A549 (cell line): ENCODE measurements around the gene SH3RF3. TPM values are rescaled to one million over a fixed set of nuclear protein-coding genes. Genes with fewer than 3 reads are reported as not detected.

Experiments
- ATAC-seq, 2 experiments: fragments of 200-7000 bp in 1 of 2; fragments of >200 bp in 1 of 2; cut with Nextera tagmentation in 1 of 2; cut with Tn5 transposase in 1 of 2; 3 replicates each; pipeline versions ENCODE4 v1.8.0 to v1.9.1; 2018 to 2020; ENCODE audit warnings: mild to moderate bottlenecking in 1 of 2, moderate library complexity in 1 of 2
- CTCF ChIA-PET: fragments of 300-600 bp; sonication (Branson Sonifier 250); formaldehyde crosslinking; extraction: SDS; loops from one replicate; lab custom pipeline; 2021; ENCODE audit warnings: antibody characterized with exemption, inconsistent platforms; lab: Yijun Ruan, JAX
- POLR2A ChIA-PET: fragments of 350-600 bp; formaldehyde crosslinking; extraction: SDS; loops from one replicate; lab custom pipeline; 2021; ENCODE audit warnings: antibody characterized with exemption, inconsistent platforms; lab: Yijun Ruan, JAX
- DNase-seq, 2 experiments: peaks; one replicate each; pipeline versions ENCODE4 v3.0.0 to v3.0.0-alpha.2; 2011 to 2016; ENCODE audit warnings: low read depth in 1 of 2, low spot score in 1 of 2
- FAIRE-seq: peaks from 2 replicates; lab custom pipeline; 2011; peaks lifted over from hg19 to GRCh38; lab: Jason Lieb, UNC
- H3K27ac ChIP-seq, 2 experiments: fragments of >200 bp; sonication (Bioruptor Twin); formaldehyde crosslinking; 3 replicates each; pipeline ENCODE4 v1.5.1; 2016 to 2017
- H3K4me1 ChIP-seq: fragments of >200 bp; sonication (Bioruptor Twin); formaldehyde crosslinking; 3 replicates; pipeline ENCODE4 v1.6.1; 2016
- H3K4me2 ChIP-seq: fragments of >200 bp; sonication (Bioruptor Twin); formaldehyde crosslinking; 3 replicates; pipeline ENCODE4 v1.6.1; 2016
- H3K4me3 ChIP-seq: fragments of >200 bp; sonication (Bioruptor Twin); formaldehyde crosslinking; 3 replicates; pipeline ENCODE4 v1.5.1; 2016
- H3K9me3 ChIP-seq: fragments of >200 bp; sonication (Bioruptor Twin); formaldehyde crosslinking; 3 replicates; pipeline ENCODE4 v1.6.1; 2016
- BHLHE40 ChIP-seq: IDR thresholded peaks from 2 replicates; pipeline ENCODE4 v1.6.1; 2012; ENCODE audit warnings: low read depth, low read length, inconsistent platforms
- CBX8 ChIP-seq: fragments of 200-600 bp; sonication (generic); IDR thresholded peaks from 2 replicates; pipeline ENCODE4 v1.6.1; 2016
- CHD2 ChIP-seq: fragments of 150-350 bp; IDR thresholded peaks from 2 replicates; pipeline ENCODE4 v1.6.1; 2014; ENCODE audit warnings: low read length; ENCODE audit not compliant: partially characterized antibody
- CHD4 ChIP-seq: fragments of 200-600 bp; sonication (generic); IDR thresholded peaks from 2 replicates; pipeline ENCODE4 v1.6.1; 2016; ENCODE audit warnings: antibody characterized with exemption, mild to moderate bottlenecking, borderline replicate concordance
- E2F6 ChIP-seq: IDR thresholded peaks from 2 replicates; pipeline ENCODE4 v1.6.1; 2012; ENCODE audit warnings: low read depth, borderline replicate concordance
- EP300 ChIP-seq, 2 experiments: fragments of >200 bp; sonication (Bioruptor Twin); formaldehyde crosslinking; IDR thresholded peaks; 2 replicates in 1 of 2; 3 replicates in 1 of 2; pipeline ENCODE4 v1.6.1; 2016 to 2017
- FOSL2 ChIP-seq, 2 experiments: fragments of 450-650 bp in 1 of 2; fragments of >200 bp in 1 of 2; sonication (Bioruptor Twin) in 1 of 2; formaldehyde crosslinking; IDR thresholded peaks; 2 replicates each; pipeline versions ENCODE4 v1.5.0 to v1.6.1; 2016 to 2020; ENCODE audit warnings: mild to moderate bottlenecking in 1 of 2, moderate library complexity in 1 of 2
- FOXS1 ChIP-seq: fragments of 250-450 bp; sonication (Bioruptor Pico); IDR thresholded peaks from 2 replicates; pipeline ENCODE4 v1.5.0; 2020; ENCODE audit warnings: mild to moderate bottlenecking, moderate library complexity
- GATA3 ChIP-seq: IDR thresholded peaks from 2 replicates; pipeline ENCODE4 v1.6.1; 2012; ENCODE audit warnings: borderline replicate concordance
- HES2 ChIP-seq: fragments of >200 bp; sonication (Bioruptor Twin); formaldehyde crosslinking; IDR thresholded peaks from 2 replicates; pipeline ENCODE4 v1.6.1; 2016
- HEYL ChIP-seq: fragments of 250-450 bp; sonication (Bioruptor Pico); IDR thresholded peaks from 2 replicates; pipeline ENCODE4 v1.8.0; 2021; ENCODE audit warnings: mild to moderate bottlenecking, moderate library complexity
- HOXB13 ChIP-seq: fragments of 250-450 bp; sonication (Bioruptor Pico); IDR thresholded peaks from 2 replicates; pipeline ENCODE4 v1.5.0; 2020; ENCODE audit warnings: low read depth, mild to moderate bottlenecking, moderate library complexity
- JUN ChIP-seq, 2 experiments: fragments of >200 bp; sonication (Bioruptor Twin); formaldehyde crosslinking; IDR thresholded peaks; 2 replicates in 1 of 2; 3 replicates in 1 of 2; pipeline ENCODE4 v1.6.1; 2016 to 2017
- KDM5A ChIP-seq: fragments of 200-600 bp; sonication (generic); IDR thresholded peaks from 2 replicates; pipeline ENCODE4 v1.6.1; 2016; ENCODE audit warnings: antibody characterized with exemption, mild to moderate bottlenecking
- MYC ChIP-seq: IDR thresholded peaks from 2 replicates; pipeline ENCODE4 v1.6.1; 2012; ENCODE audit warnings: mild to moderate bottlenecking, inconsistent platforms, low read length, improper control_type of control experiment, borderline replicate concordance
- RARB ChIP-seq: fragments of 250-450 bp; sonication (Bioruptor Pico); IDR thresholded peaks from 2 replicates; pipeline ENCODE4 v1.8.0; 2021; ENCODE audit warnings: mild to moderate bottlenecking, moderate library complexity
- RCOR1 ChIP-seq: fragments of 150-350 bp; IDR thresholded peaks from 2 replicates; pipeline ENCODE4 v1.6.1; 2014; ENCODE audit warnings: antibody characterized with exemption, low read length, low read depth
- SREBF2 ChIP-seq: fragments of 450-650 bp; IDR thresholded peaks from 2 replicates; pipeline ENCODE4 v1.6.1; 2014; ENCODE audit warnings: mild to moderate bottlenecking, moderate library complexity
- USF2 ChIP-seq: fragments of 450-650 bp; IDR thresholded peaks from 2 replicates; pipeline ENCODE4 v1.6.1; 2014; ENCODE audit warnings: antibody characterized with exemption
- ZC3H11A ChIP-seq: fragments of 450-650 bp; IDR thresholded peaks from 2 replicates; pipeline ENCODE4 v1.6.1; 2014; ENCODE audit warnings: antibody characterized with exemption, mild to moderate bottlenecking
- WGBS: methylation state at CpG from one replicate; pipeline ENCODE4 v1.1.6; 2017; ENCODE audit errors: missing lambda C conversion rate; 5-methylcytosine and 5-hydroxymethylcytosine counted together
- polyA plus RNA-seq, 4 experiments: library from polyadenylated mRNA; depleted of rRNA in 3 of 4; stranded (reverse); fragments of >200 nt; fragmentation: RNase III in 1 of 4; extraction: RNeasy Plus Mini Kit Qiagen cat#74134 plus additional on column Dnase treatment in 1 of 4; gene quantifications; 2 replicates in 3 of 4; 3 replicates in 1 of 4; pipeline ENCODE4 v1.2.3, GENCODE V29; 2011 to 2017

Gene SH3RF3
- polyA plus RNA-seq, 2 of the 4 experiments (the other 2 are of a cell fraction) = 0.04 to 0.21 TPM

GRCh38 chr2:109226622-109227021 is 97.6 kb downstream of the SH3RF3 start:
- ATAC-seq = no peak
- CTCF ChIA-PET = interaction anchor here (1.0 to 1.8 kb wide), 3 partner anchors 10 to 99 kb away, joined by 3 to 5 read pairs (median 3); no protein-coding TSS in a partner anchor
- POLR2A ChIA-PET = no interaction called here

GRCh38 chr2:109229094-109229675 is 100.2 kb downstream of the SH3RF3 start:
- no peak overlapping the region for H3K4me3 ChIP-seq
- no peak overlapping the region for H3K27ac ChIP-seq
- H3K9me3 ChIP-seq = no peaks in the 10 kb centered on the region
- ATAC-seq (no peak), FAIRE-seq (no peak), DNase-seq (no peak)
- CTCF ChIA-PET = interaction anchor here (0.9 kb wide), 1 partner anchor 12 kb away, joined by 3 read pairs; no protein-coding TSS in a partner anchor
- POLR2A ChIA-PET = no interaction called here
- WGBS = 42% methylated on average over 4 of the region's 4 CpGs
- no peak for TF ChIP-seq ZC3H11A
- TF ChIP-seq RCOR1 = no peak
- TF ChIP-seq E2F6 = no peak
- no peak for TF ChIP-seq CHD4
- H3K4me1 ChIP-seq = no peaks in the 10 kb centered on the region
- no peak overlapping the region for H3K4me2 ChIP-seq

More at GRCh38 chr2:109226622-109227021, 97.6 kb downstream of the SH3RF3 start:
- no peak for TF ChIP-seq BHLHE40
- TF ChIP-seq RARB (CRISPR knock-in tag) = no peak
- no peak for TF ChIP-seq HOXB13 (CRISPR knock-in tag)
- no peak for TF ChIP-seq EP300 (IDR thresholded peaks at IDR 0.05)
- TF ChIP-seq HEYL = no peak
- no peak for TF ChIP-seq USF2
- no peak for TF ChIP-seq FOXS1
- TF ChIP-seq MYC = no peak
- TF ChIP-seq HES2 = no peak
- no peak for TF ChIP-seq CHD2
- no peak for TF ChIP-seq GATA3
- TF ChIP-seq CBX8 = no peak
- no peak overlapping the region for H3K4me3 ChIP-seq
- no peaks in the 10 kb centered on the region for H3K4me1 ChIP-seq
- FAIRE-seq (no peak), DNase-seq (no peak)
- no peaks in the 10 kb centered on the region for H3K9me3 ChIP-seq
- 52% methylated on average over 6 of the region's 6 CpGs for WGBS
- no peak overlapping the region for H3K27ac ChIP-seq
- no peak overlapping the region for H3K4me2 ChIP-seq

- TF ChIP-seq HOXB13 (CRISPR knock-in tag) = no peak
- TF ChIP-seq KDM5A = no peak
- TF ChIP-seq JUN (IDR thresholded peaks at IDR 0.05) = no peak
- no peak for TF ChIP-seq ZC3H11A
- no peak for TF ChIP-seq FOSL2 (IDR thresholded peaks at IDR 0.05)
- no peak for TF ChIP-seq FOSL2 (CRISPR knock-in tag; IDR thresholded peaks at IDR 0.05)
- TF ChIP-seq CHD2 = no peak
- no peak for TF ChIP-seq SREBF2
- TF ChIP-seq, all 56 proteins: peak for 0
- no peak for DNase-seq
- no peak overlapping the region for H3K4me2 ChIP-seq
- no peaks in the 10 kb centered on the region for H3K4me1 ChIP-seq
- no peak overlapping the region for H3K27ac ChIP-seq
- ChIA-PET CTCF (interaction anchor here (1.2 kb wide), 1 partner anchor 14 kb away, joined by 4 read pairs; no protein-coding TSS in a partner anchor), POLR2A (no interaction called here)
- no peak overlapping the region for H3K4me3 ChIP-seq
- no peak for FAIRE-seq
- 48% methylated on average over 7 of the region's 7 CpGs for WGBS
- no peak for ATAC-seq
- H3K9me3 ChIP-seq = no peaks in the 10 kb centered on the region
These were observed 102.0 kb downstream of the SH3RF3 start for GRCh38 chr2:109230941-109231420.
